HepG2 (cell line): ENCODE data around the gene TPRG1L. TPM values are rescaled to one million over a fixed set of nuclear protein-coding genes. Genes with fewer than 3 reads are reported as not detected.

Source experiments
- ATRX ChIP-seq: sonication (generic); formaldehyde crosslinking; IDR thresholded peaks from 2 replicates; pipeline ENCODE4 v1.4.0; 2020; ENCODE audit warnings: missing genetic modification reagents, borderline replicate concordance
- CAMTA2 ChIP-seq: sonication (generic); formaldehyde crosslinking; IDR thresholded peaks from 2 replicates; pipeline ENCODE4 v1.4.0; 2020; ENCODE audit warnings: mild to moderate bottlenecking, missing genetic modification reagents, borderline replicate concordance
- CCDC6 ChIP-seq: sonication (generic); formaldehyde crosslinking; IDR thresholded peaks from 2 replicates; pipeline ENCODE4 v1.8.1; 2022; ENCODE audit warnings: mild to moderate bottlenecking, missing genetic modification reagents, moderate library complexity
- CENPX ChIP-seq: sonication (generic); formaldehyde crosslinking; IDR thresholded peaks from 2 replicates; pipeline ENCODE4 v1.9.0; 2021; ENCODE audit warnings: mild to moderate bottlenecking, missing genetic modification reagents, moderate library complexity
- EED ChIP-seq: sonication (generic); formaldehyde crosslinking; IDR thresholded peaks from 2 replicates; pipeline ENCODE4 v1.5.0; 2020; ENCODE audit warnings: mild to moderate bottlenecking, missing genetic modification reagents
- FOXO1 ChIP-seq: sonication (generic); formaldehyde crosslinking; IDR thresholded peaks from 2 replicates; pipeline ENCODE4 v1.4.0; 2020; ENCODE audit warnings: missing genetic modification reagents
- GMEB2 ChIP-seq: IDR thresholded peaks from 2 replicates; pipeline ENCODE4 v1.6.1; 2016; ENCODE audit warnings: missing biosample characterization, missing genetic modification reagents, low read depth
- GPN1 ChIP-seq: sonication (generic); formaldehyde crosslinking; IDR thresholded peaks from 2 replicates; pipeline ENCODE4 v1.5.1; 2020; ENCODE audit warnings: missing genetic modification reagents, borderline replicate concordance
- IRF9 ChIP-seq: sonication (generic); formaldehyde crosslinking; IDR thresholded peaks from 2 replicates; pipeline ENCODE4 v1.8.0; 2022; ENCODE audit warnings: missing genetic modification reagents, mild to moderate bottlenecking, borderline replicate concordance
- MAFF ChIP-seq: IDR thresholded peaks from 2 replicates; pipeline ENCODE4 v1.6.1; 2011; ENCODE audit warnings: low read depth, low read length, improper control_type of control experiment
- MEIS1 ChIP-seq: sonication (generic); formaldehyde crosslinking; IDR thresholded peaks from 2 replicates; pipeline ENCODE4 v1.9.0; 2021; ENCODE audit warnings: mild to moderate bottlenecking, missing genetic modification reagents, moderate library complexity, borderline replicate concordance
- MLLT10 ChIP-seq: sonication (generic); formaldehyde crosslinking; IDR thresholded peaks from 2 replicates; pipeline ENCODE4 v1.4.0; 2020; ENCODE audit warnings: missing genetic modification reagents
- NCOA1 ChIP-seq: sonication (generic); formaldehyde crosslinking; IDR thresholded peaks from 2 replicates; pipeline ENCODE4 v1.9.0; 2021; ENCODE audit warnings: missing genetic modification reagents
- NRL ChIP-seq: sonication (generic); formaldehyde crosslinking; IDR thresholded peaks from 2 replicates; pipeline ENCODE4 v1.5.0; 2020; ENCODE audit warnings: missing genetic modification reagents, mild to moderate bottlenecking, moderate library complexity, borderline replicate concordance
- PCBP2 ChIP-seq: fragments of 200-400 bp; formaldehyde crosslinking; optimal IDR thresholded peaks from 2 replicates; pipeline ENCODE3; 2018; ENCODE audit warnings: low read length, low read depth; ENCODE audit not compliant: poor library complexity, severe bottlenecking
- TFAP4 ChIP-seq: sonication (generic); IDR thresholded peaks from 2 replicates; pipeline ENCODE4 v1.6.1; 2016; ENCODE audit warnings: low read depth, borderline replicate concordance
- XRCC5 ChIP-seq: fragments of 200-400 bp; formaldehyde crosslinking; optimal IDR thresholded peaks from 2 replicates; pipeline ENCODE3; 2017; ENCODE audit warnings: mild to moderate bottlenecking, low read length
- ZFP36L1 ChIP-seq: sonication (generic); formaldehyde crosslinking; IDR thresholded peaks from 2 replicates; pipeline ENCODE4 v1.8.0; 2022; ENCODE audit warnings: mild to moderate bottlenecking, missing genetic modification reagents, moderate library complexity
- ZMYM2 ChIP-seq: sonication (generic); formaldehyde crosslinking; IDR thresholded peaks from 2 replicates; pipeline ENCODE4 v1.8.0; 2022; ENCODE audit warnings: mild to moderate bottlenecking, missing genetic modification reagents
- ZNF230 ChIP-seq: sonication (generic); formaldehyde crosslinking; IDR thresholded peaks from 2 replicates; pipeline ENCODE4 v1.4.0; 2020; ENCODE audit warnings: mild to moderate bottlenecking, missing genetic modification reagents
- ZNF574 ChIP-seq: sonication (generic); formaldehyde crosslinking; IDR thresholded peaks from 2 replicates; pipeline ENCODE4 v1.4.0; 2020; ENCODE audit warnings: missing genetic modification reagents
- ZSCAN22 ChIP-seq: sonication (generic); formaldehyde crosslinking; IDR thresholded peaks from 2 replicates; pipeline ENCODE4 v1.4.0; 2020; ENCODE audit warnings: mild to moderate bottlenecking, missing genetic modification reagents
- polyA plus RNA-seq, 8 experiments: library from polyadenylated mRNA; depleted of rRNA in 3 of 8; stranded (reverse) in 7 of 8; unstranded in 1 of 8; fragments of >200 nt; fragmentation: Illumina TruSeq in 4 of 8; extraction: Trizol in 4 of 8; gene quantifications; 2 replicates each; pipeline versions ENCODE4 v1.2.1 to v1.2.3, GENCODE V29; 2011 to 2016; ENCODE audit warnings: low read depth in 4 of 8, missing spikeins in 1 of 8, mixed read lengths in 1 of 8; ENCODE audit not compliant: insufficient read depth in 1 of 8
- total RNA-seq, 5 experiments: library from RNA; depleted of rRNA; stranded (reverse); fragments of >200 nt; fragmentation: Illumina TruSeq; extraction: Trizol; gene quantifications; 2 replicates each; pipeline ENCODE4 v1.2.3, GENCODE V29; 2016; ENCODE audit warnings: low read depth in 1 of 5

Gene TPRG1L
- total and polyA plus RNA-seq, 2 of the 13 experiments (the other 11 are each of a cell fraction or from before 2014, with no cell fraction given), result 21.3 to 37.4 TPM

GRCh38 chr1:3649342-3650247 is 24.8 kb downstream of the TPRG1L start, which contains the start of gene WRAP73 (continued):
- TF ChIP-seq FOXO1 (CRISPR knock-in tag), result 0 out of 2 replicates have a peak, but pooled peaks have one; percentile 16
- peak; percentile 80 for TF ChIP-seq ZNF574 (CRISPR knock-in tag)
- peak; percentile 88 for TF ChIP-seq ZNF230 (CRISPR knock-in tag)
- TF ChIP-seq NRL, result peak; percentile 57; the same call in 1 of the 2 replicates
- no peak for TF ChIP-seq NCOA1 (CRISPR knock-in tag)
- no peak for TF ChIP-seq CAMTA2 (CRISPR knock-in tag)
- no peak for TF ChIP-seq CENPX
- no peak for TF ChIP-seq GMEB2 (CRISPR knock-in tag)
- TF ChIP-seq IRF9 (CRISPR knock-in tag), result peak; percentile 25; the same call in 1 of the 2 replicates
- TF ChIP-seq MAFF, result no peak
- TF ChIP-seq ATRX (CRISPR knock-in tag), result no peak
- no peak for TF ChIP-seq ZMYM2 (CRISPR knock-in tag)
- TF ChIP-seq EED (CRISPR knock-in tag), result no peak
- TF ChIP-seq GPN1 (CRISPR knock-in tag), result no peak
- no peak for TF ChIP-seq ZSCAN22 (CRISPR knock-in tag)
- TF ChIP-seq MEIS1 (CRISPR knock-in tag), result 0 out of 2 replicates have a peak, but pooled peaks have one; percentile 54
- TF ChIP-seq PCBP2, result no peak
- TF ChIP-seq ZFP36L1 (CRISPR knock-in tag), result no peak
- no peak for TF ChIP-seq CCDC6 (CRISPR knock-in tag)
- no peak for TF ChIP-seq TFAP4
- no peak for TF ChIP-seq MLLT10 (CRISPR knock-in tag)
- peak; percentile 59 for TF ChIP-seq XRCC5
